WI38 (cell line): Measurements from ENCODE around the gene TLR9.

Experiments used
- H3K4me3 ChIP-seq: 2 replicates; pipeline ENCODE4 v1.5.1; 2011; ENCODE audit warnings: low read depth, mild to moderate bottlenecking, control low read depth, low read length
- TF ChIP-seq, protein P1 (sequence below): IDR thresholded peaks from 2 replicates; pipeline ENCODE4 v1.5.1; 2012; ENCODE audit warnings: low read depth, mild to moderate bottlenecking, control low read depth, low read length

TLR9 gene

DNA sequence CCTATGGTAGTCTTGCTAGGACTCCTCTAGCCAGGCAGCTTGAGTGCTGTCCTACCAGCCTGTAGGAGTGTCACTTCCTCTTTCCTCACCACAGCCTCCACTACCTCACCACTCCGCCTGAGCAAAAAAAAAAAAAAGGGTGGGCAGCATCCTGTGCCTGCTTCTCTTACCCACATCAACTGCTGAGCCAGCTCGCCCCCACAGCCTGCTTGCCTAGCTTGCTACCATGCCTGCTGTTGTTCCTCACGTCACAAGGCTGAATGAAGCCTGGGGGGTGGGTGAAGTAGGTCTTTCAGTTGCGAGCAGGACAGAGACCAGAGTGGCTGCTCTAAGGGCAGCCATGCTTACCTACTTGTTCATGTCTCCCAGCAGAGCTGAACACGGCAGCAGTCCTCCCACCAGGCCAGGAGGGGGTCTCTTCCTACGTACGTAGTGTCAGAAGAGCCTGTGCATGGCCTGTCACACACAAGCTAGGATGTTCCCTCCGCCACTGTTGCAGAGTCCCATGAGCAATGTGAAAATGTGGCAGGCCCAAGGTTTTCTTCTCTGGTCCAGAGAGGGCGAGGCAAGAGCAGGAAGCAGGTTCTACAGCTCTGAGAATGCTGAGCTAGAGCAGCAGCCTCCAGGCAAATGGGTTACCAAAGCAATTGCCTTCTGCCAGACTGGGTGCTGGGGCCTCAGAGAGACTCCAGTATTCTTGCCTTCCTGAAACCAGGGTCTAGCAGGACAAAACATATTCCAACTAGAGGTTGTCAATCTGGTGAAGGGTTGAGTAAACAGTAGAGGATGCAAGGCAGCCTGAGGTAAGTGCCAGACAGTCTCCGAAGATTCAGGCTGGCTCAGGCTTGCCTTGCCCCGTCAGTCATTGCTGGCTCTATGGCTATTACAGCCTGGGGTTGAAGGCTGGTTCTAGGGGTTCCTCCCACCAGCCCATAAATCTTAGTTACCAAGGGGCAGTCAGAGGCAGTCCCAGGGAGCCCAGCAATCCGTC is 28.2 kb upstream of the TLR9 start:
- TF ChIP-seq, protein P1, sequence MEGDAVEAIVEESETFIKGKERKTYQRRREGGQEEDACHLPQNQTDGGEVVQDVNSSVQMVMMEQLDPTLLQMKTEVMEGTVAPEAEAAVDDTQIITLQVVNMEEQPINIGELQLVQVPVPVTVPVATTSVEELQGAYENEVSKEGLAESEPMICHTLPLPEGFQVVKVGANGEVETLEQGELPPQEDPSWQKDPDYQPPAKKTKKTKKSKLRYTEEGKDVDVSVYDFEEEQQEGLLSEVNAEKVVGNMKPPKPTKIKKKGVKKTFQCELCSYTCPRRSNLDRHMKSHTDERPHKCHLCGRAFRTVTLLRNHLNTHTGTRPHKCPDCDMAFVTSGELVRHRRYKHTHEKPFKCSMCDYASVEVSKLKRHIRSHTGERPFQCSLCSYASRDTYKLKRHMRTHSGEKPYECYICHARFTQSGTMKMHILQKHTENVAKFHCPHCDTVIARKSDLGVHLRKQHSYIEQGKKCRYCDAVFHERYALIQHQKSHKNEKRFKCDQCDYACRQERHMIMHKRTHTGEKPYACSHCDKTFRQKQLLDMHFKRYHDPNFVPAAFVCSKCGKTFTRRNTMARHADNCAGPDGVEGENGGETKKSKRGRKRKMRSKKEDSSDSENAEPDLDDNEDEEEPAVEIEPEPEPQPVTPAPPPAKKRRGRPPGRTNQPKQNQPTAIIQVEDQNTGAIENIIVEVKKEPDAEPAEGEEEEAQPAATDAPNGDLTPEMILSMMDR = no peak
- H3K4me3 ChIP-seq = no peak overlapping the region

DNA sequence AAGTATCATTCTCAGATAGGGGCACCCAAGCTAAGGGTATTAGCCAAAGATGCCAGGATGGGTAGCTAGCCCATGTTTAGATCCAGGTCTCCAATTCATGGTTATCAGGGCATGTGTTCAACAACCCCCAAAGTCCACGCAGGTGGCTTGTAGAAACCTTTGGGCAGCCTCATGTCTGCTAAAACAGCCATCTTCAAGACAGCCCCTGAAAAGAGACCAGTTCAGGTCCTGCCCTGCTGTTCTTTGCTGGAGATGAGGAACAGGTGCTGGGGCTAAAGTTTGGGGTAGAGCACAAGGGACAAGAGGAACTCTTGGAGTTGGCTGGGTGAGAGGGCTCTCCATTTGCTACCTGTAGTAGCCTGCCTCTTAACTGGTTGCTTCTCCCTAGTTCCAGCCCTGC is 24.7 kb upstream of the TLR9 start:
- TF ChIP-seq, protein P1 = no peak
- H3K4me3 ChIP-seq = no peak overlapping the region

DNA sequence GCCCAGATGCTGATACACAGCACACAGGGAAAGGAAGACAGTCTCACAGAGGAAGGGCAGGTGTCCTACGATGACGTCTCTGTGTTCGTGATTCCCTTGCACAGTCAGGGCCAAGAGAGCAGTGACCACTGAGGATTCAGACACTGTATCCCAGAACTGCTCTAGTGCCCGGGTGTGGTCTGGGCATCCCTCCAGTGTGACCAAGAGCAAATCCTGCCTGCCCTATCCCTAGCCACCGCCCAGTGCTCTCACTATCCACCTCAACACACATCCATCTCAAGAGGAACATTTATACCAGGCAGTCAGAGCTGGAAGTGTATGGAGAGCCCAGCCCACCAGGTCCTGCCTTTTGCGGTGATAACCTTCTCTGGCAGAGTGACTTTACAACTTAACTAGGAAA is 24.2 kb upstream of the TLR9 start:
- TF ChIP-seq, protein P1 = no peak
- no peak overlapping the region for H3K4me3 ChIP-seq

DNA sequence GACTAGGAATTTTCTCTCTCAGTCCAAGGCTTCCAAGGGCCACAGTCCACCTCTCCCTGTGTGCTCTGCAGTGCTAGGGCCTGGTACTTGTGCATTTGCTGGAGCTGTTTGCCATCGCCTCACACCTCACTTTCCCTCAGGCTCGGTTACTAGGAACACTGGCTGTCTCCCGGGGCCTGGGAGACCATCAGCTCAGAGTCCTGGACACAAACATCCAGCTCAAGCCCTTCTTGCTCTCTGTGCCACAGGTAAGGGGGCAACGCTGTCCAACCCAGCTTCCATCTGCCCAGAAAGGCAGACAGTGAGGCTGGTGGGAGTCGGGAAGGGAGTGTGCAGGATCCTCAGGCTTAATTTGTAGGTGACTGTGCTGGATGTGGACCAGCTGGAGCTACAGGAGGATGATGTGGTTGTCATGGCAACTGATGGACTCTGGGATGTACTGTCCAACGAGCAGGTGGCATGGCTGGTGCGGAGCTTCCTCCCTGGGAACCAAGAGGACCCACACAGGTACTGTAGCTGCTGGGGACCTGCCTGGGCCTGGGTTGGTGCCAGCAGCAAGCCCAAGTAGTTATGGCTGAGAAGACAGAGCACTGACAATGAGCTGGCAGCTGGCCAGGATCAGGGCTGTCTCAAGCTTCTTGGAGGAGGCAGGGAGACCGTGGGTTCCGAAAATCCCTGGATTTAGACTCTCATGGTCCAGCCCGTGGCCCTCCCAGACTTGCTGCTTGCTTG is 23.5 kb upstream of the TLR9 start:
- TF ChIP-seq, protein P1 = no peak
- no peak overlapping the region for H3K4me3 ChIP-seq

DNA sequence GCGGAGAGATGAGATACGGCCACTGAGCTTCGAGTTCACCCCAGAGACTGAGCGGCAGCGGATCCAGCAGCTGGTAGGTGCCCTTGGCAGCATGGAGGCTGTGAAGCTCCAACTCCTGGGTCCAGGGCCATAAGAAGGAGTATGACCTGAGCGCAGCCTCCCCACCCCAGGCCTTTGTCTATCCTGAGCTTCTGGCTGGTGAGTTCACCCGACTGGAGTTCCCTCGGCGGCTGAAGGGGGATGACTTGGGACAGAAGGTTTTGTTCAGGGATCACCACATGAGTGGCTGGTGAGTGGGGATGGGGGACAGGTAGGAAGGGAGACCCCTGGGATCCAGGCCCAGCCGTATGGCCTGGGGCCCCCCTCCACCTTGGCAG is 22.7 kb upstream of the TLR9 start:
- H3K4me3 ChIP-seq = no peak overlapping the region
- TF ChIP-seq, protein P1 = no peak

DNA sequence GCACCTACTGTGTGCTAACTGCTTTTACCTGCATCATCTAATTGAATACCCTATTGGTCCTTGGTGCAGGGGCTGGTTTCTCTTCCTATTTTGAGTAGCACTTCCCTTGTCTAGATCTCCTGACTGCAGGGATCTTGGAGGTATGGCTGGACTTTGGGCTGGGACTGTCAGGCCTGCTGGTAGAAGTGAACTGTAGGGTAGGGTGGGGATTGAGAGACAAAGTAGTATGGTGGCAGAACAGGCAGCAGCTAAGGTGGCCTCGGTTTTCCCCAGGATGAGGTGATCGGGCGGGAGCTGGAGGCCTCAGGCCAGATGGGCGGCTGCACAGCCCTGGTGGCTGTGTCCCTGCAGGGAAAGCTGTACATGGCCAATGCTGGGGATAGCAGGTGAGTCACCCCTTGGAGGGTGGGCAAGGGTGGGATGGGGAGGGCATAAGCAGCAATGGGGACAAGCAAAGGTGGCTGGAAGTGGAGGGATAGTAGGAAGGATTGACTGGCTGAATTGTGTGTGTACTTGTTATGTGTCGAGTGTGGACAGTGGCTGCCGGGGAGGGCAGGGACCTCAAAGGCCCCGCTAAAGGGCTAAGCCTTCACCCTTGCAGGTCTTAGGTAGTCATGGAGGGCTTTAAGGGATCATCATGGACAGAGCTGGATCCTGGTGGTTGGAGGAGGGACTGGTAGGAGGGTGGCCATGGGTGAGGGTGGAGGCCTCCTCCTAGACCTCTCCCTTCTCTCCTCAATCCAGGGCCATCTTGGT is 22.1 kb upstream of the TLR9 start:
- TF ChIP-seq, protein P1 = no peak

More for the DNA sequence above, 22.1 kb upstream of the TLR9 start:
- no peak overlapping the region for H3K4me3 ChIP-seq
